Thyroid gland (tissue), 4 donors: ENCODE measurements around the gene EPHX1. TPM values are rescaled to one million over a fixed set of nuclear protein-coding genes. Genes with fewer than 3 reads are reported as not detected.

ENCODE experiments used
- DNase-seq, 2 donors: peaks; one replicate each; pipeline ENCODE4 v3.0.0-alpha.2; 2019
- H3K27ac ChIP-seq, 3 donors: fragments of 200-600 bp; sonication (generic); 1 replicate in 2 of 3; 2 replicates in 1 of 3; pipeline ENCODE4 v1.5.1; 2016 to 2019; ENCODE audit warnings: mild to moderate bottlenecking in 1 of 3, moderate library complexity in 1 of 3
- H3K27me3 ChIP-seq: fragments of 200-600 bp; sonication (generic); one replicate; pipeline ENCODE4 v1.5.1; 2019
- H3K36me3 ChIP-seq, 2 donors: fragments of 200-600 bp; sonication (generic); one replicate each; pipeline ENCODE4 v1.5.1; 2016 to 2019
- H3K4me1 ChIP-seq, 2 donors: fragments of 200-600 bp; sonication (generic); one replicate each; pipeline ENCODE4 v1.5.1; 2017 to 2019
- H3K4me3 ChIP-seq, 3 donors: fragments of 200-600 bp; sonication (generic); replicated peaks in 1 of 3; 1 replicate in 2 of 3; 2 replicates in 1 of 3; pipeline ENCODE4 v1.5.1; 2016; ENCODE audit warnings: mild to moderate bottlenecking in 1 of 3
- H3K9me3 ChIP-seq: fragments of 200-600 bp; sonication (generic); one replicate; pipeline ENCODE4 v1.5.1; 2017
- POLR2A ChIP-seq, 2 donors: fragments of 450-650 bp; IDR thresholded peaks; one replicate each; pipeline ENCODE4 v1.6.1; 2017; ENCODE audit warnings: antibody characterized with exemption in 2 of 2, mild to moderate bottlenecking in 2 of 2, moderate library complexity in 1 of 2
- WGBS, 2 donors: methylation state at CpG; one replicate each; pipeline ENCODE4 v1.1.5; 2017; 5-methylcytosine and 5-hydroxymethylcytosine counted together
- intact Hi-C: fragments of 100-400 bp; cut with DNase I; formaldehyde crosslinking; loops from one replicate; pipeline ENCODE4 v1.15.1; 2023
- total RNA-seq, 4 donors: library from RNA; depleted of rRNA; stranded (reverse); fragments of >200 nt; gene quantifications; one replicate each; pipeline ENCODE4 v1.2.3, GENCODE V29; 2016
- TF ChIP-seq, protein P1 (sequence below), 6 experiments: fragments of 200-600 bp in 3 of 6; fragments of 450-650 bp in 3 of 6; sonication (generic) in 3 of 6; IDR thresholded peaks; one replicate each; pipeline ENCODE4 v1.5.1; 2016 to 2019; ENCODE audit warnings: antibody characterized with exemption in 6 of 6, mild to moderate bottlenecking in 2 of 6, inconsistent platforms in 1 of 6, moderate library complexity in 1 of 6

The EPHX1 gene
- total RNA-seq, 4 donors from 2014 or later: 297 to 533 (median 441) TPM

DNA sequence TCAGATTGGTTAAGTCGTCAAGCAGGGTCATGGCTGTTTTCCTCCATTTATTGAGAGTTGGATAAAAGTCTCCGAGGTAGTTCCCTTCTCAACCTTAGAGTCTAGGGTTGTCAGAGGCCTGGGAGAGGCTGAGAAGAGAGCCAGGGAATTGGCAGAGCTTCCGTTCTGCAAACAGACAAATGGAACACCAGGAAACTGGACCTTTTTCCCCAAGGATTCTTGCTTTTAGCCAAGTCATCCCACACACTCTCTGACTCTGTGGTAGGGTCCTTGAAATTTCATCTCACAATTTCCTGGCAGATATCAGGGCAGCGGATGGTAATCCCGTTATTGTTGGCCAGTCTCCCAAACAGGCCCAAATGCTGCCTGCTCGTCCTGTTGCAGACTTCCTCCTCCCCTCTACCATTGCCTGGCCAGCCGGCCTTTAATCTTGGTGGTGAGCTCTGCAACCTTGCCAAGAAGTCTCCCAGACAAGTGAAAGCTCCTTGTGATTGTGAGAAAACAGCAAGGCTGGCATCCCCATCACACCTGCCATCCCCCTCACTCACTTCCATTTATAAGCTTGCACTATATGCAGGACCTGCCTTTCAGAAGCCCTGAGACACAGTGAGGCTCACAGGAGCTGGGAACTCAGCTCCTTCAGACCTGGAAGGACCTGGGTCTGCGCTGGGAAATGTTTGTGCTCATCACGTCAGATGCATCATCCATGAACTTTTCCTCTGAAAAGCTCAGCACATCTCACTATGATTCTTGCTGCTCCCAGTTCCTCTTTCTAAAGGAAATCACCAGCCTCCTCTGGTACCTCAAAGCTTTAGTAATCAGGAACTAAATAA, 46.0 kb upstream of the EPHX1 start:
- Histone ChIP-seq H3K27me3 (no peaks in the 10 kb centered on the region), H3K4me1 (peaks cover 28 to 39% of the 10 kb centered on the region in 2 donors), H3K9me3 (no peaks in the 10 kb centered on the region), H3K36me3 (no peaks in the 10 kb centered on the region), H3K4me3 (no peak overlapping the region), H3K27ac (peak overlapping the region in 2 of 3 donors; percentile 18 to 36)
- no peak for TF ChIP-seq POLR2A (IDR thresholded peaks at IDR 0.05)
- TF ChIP-seq, protein P1, sequence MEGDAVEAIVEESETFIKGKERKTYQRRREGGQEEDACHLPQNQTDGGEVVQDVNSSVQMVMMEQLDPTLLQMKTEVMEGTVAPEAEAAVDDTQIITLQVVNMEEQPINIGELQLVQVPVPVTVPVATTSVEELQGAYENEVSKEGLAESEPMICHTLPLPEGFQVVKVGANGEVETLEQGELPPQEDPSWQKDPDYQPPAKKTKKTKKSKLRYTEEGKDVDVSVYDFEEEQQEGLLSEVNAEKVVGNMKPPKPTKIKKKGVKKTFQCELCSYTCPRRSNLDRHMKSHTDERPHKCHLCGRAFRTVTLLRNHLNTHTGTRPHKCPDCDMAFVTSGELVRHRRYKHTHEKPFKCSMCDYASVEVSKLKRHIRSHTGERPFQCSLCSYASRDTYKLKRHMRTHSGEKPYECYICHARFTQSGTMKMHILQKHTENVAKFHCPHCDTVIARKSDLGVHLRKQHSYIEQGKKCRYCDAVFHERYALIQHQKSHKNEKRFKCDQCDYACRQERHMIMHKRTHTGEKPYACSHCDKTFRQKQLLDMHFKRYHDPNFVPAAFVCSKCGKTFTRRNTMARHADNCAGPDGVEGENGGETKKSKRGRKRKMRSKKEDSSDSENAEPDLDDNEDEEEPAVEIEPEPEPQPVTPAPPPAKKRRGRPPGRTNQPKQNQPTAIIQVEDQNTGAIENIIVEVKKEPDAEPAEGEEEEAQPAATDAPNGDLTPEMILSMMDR (IDR thresholded peaks at IDR 0.05): no peak
- DNase-seq: peak in 1 of 2 donors; percentile 23
- intact Hi-C loops: no loop called here
- 31 to 36% methylated on average over 9 of the region's 9 CpGs for WGBS, 2 donors

DNA sequence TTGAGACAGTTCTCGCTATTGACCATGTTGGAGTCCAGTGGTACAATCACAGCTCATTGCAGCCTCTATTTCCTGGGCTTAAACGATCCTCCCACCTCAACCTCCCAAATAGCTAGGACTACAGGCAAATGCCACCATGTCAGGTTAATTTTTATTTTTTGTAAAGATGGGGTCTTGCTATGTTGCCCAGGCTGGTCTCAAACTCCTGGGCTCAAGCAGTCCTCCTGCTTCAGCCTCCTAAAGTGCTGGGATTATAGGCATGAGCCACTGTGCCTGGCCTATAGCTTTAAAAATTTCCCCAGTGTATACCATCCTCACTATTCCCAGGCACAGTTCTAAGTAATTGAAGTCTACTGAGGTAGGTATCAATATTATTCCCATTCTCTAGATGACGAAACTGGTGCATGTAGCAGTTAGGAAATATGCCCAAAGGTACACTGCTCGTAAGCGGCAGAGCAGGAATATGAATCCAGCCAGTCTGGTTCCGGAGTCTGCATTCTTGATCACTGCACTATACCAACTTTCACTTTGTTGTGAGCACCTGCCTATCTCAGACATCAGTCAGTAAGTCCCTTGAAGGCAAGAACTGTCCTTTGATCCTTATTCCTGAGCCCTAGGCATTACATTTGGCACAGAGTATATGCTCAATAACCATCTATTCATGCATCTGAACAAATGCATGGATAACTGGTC, 43.8 kb upstream of the EPHX1 start:
- Histone ChIP-seq H3K4me3 (no peak overlapping the region), H3K4me1 (peaks cover 27 to 37% of the 10 kb centered on the region in 2 donors), H3K9me3 (no peaks in the 10 kb centered on the region), H3K27me3 (no peaks in the 10 kb centered on the region), H3K27ac (peak overlapping the region in 1 of 3 donors; percentile 59), H3K36me3 (no peaks in the 10 kb centered on the region)
- 72 to 82% methylated on average over 6 of the region's 6 CpGs for WGBS, 2 donors
- intact Hi-C loops: no loop called here
- TF ChIP-seq, protein P1 (IDR thresholded peaks at IDR 0.05): no peak
- no peak for TF ChIP-seq POLR2A (IDR thresholded peaks at IDR 0.05)
- DNase-seq: peak in 1 of 2 donors; percentile 36

- H3K9me3 ChIP-seq: no peaks in the 10 kb centered on the region
- H3K27me3 ChIP-seq: no peaks in the 10 kb centered on the region
- H3K4me3 ChIP-seq: no peak overlapping the region
- H3K27ac ChIP-seq: peak overlapping the region in 2 of 3 donors; percentile 21 to 59
- intact Hi-C loops: no loop called here
- DNase-seq: no peak
- 52 to 84% methylated on average over 8 of the region's 8 CpGs for whole genome bisulfite sequencing, 2 donors
- peaks cover 27 to 37% of the 10 kb centered on the region in 2 donors for H3K4me1 ChIP-seq
- TF ChIP-seq, protein P1 (IDR thresholded peaks at IDR 0.05): no peak
- TF ChIP-seq POLR2A (IDR thresholded peaks at IDR 0.05): no peak
- no peaks in the 10 kb centered on the region for H3K36me3 ChIP-seq
Measured at GRCh38 chr1:225766967-225767633, 42.8 kb upstream of the EPHX1 start.

DNA sequence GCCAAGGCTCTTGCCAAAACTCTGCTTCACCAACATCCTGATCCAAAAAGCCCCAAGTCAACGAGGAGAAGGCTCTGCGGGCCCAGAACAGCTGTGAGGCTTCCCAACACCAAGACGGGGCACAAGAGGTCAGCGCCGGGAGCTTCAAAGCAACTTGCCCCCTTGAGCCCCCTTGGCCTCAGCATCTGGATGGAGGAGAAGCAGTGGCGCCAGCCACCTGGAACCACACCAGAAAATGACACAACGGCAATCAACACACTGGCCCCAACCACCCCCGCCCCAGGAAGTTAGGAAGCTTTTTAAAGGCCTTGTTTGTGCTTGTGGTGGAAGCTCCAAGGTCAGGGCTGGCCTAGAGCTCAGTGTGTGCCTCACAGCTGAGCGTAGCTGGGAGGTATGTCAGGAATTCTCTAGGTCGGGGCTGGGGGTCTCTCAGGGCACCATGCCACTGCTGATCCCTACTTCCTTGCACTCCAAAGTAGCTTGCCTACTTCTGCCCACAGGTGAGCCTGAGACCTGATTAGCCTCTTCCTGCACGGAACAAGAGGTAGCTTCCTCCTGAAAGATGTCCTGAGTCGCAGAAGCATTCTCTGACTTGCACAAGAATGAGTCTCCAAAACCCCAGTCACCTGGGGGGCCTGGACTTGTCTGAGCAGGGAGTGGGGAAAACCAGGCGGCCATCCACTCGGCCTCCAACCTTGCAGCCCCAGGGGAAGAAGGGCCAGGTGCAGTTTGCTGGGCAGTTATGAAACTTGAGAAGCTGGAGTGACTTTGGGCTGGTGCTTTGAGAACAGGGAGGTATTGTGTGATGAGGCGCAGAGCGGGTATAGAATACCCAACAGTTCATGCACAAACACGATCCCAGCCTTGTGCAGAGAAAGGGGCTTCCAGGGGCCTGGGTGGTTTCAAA, 42.0 kb upstream of the EPHX1 start:
- 77 to 84% methylated on average over 9 to 15 of the region's 17 CpGs for WGBS, 2 donors
- Histone ChIP-seq H3K4me1 (peaks cover 27 to 43% of the 10 kb centered on the region in 2 donors), H3K27ac (peak overlapping the region in 2 of 3 donors; percentile 21 to 59), H3K27me3 (no peaks in the 10 kb centered on the region), H3K4me3 (no peak overlapping the region), H3K9me3 (no peaks in the 10 kb centered on the region), H3K36me3 (no peaks in the 10 kb centered on the region)
- intact Hi-C loops: no loop called here
- TF ChIP-seq, protein P1 (IDR thresholded peaks at IDR 0.05): no peak
- no peak for TF ChIP-seq POLR2A (IDR thresholded peaks at IDR 0.05)
- DNase-seq: peak; percentile 26 to 35
